Transverse colon (tissue), 4 donors: Measurements from ENCODE around the gene C1orf21. TPM values are rescaled to one million over a fixed set of nuclear protein-coding genes. Genes with fewer than 3 reads are reported as not detected.
A peak's percentile ranks its signal among the peaks of the same experiment; 100 is the strongest.

Experiments used
- DNase-seq: peaks from one replicate; pipeline ENCODE4 v3.0.0-alpha.2; 2019
- H3K27ac ChIP-seq, 4 donors: fragments of 200-600 bp; sonication (generic); 2 replicates each; pipeline ENCODE4 v1.5.1; 2016 to 2018; ENCODE audit warnings: inconsistent platforms in 4 of 4
- H3K27me3 ChIP-seq: fragments of 200-600 bp; sonication (generic); 2 replicates; pipeline ENCODE4 v1.5.1; 2017; ENCODE audit warnings: inconsistent platforms
- H3K36me3 ChIP-seq, 4 donors: fragments of 200-600 bp; sonication (generic); 2 replicates each; pipeline ENCODE4 v1.5.1; 2017 to 2019; ENCODE audit warnings: inconsistent platforms in 4 of 4
- H3K4me1 ChIP-seq, 4 donors: fragments of 200-600 bp; sonication (generic); 2 replicates each; pipeline ENCODE4 v1.5.1; 2017 to 2020; ENCODE audit warnings: inconsistent platforms in 4 of 4
- H3K4me3 ChIP-seq, 4 donors: fragments of 200-600 bp; sonication (generic); 1 replicate in 1 of 4; 2 replicates in 3 of 4; pipeline versions ENCODE4 v1.5.1 to v1.6.1; 2017 to 2019; ENCODE audit warnings: inconsistent platforms in 4 of 4
- H3K9me3 ChIP-seq, 2 donors: fragments of 200-600 bp; sonication (generic); 2 replicates each; pipeline ENCODE4 v1.5.1; 2017 to 2019; ENCODE audit warnings: inconsistent platforms in 2 of 2
- CTCF ChIP-seq, 5 experiments: fragments of 200-600 bp in 3 of 5; fragments of 450-650 bp in 2 of 5; sonication (generic) in 3 of 5; IDR thresholded peaks; 1 replicate in 2 of 5; 2 replicates in 3 of 5; pipeline ENCODE4 v1.5.1; 2016 to 2017; ENCODE audit warnings: antibody characterized with exemption in 5 of 5, inconsistent platforms in 3 of 5, mild to moderate bottlenecking in 2 of 5, moderate library complexity in 1 of 5
- EP300 ChIP-seq: sonication (generic); formaldehyde crosslinking; IDR thresholded peaks from one replicate; pipeline ENCODE4 v1.6.1; 2017; ENCODE audit warnings: antibody characterized with exemption, low read depth
- POLR2A ChIP-seq: fragments of 450-650 bp; IDR thresholded peaks from one replicate; pipeline ENCODE4 v1.6.1; 2016; ENCODE audit warnings: antibody characterized with exemption, mild to moderate bottlenecking, moderate library complexity
- POLR2AphosphoS5 ChIP-seq, 3 donors: sonication (generic); formaldehyde crosslinking; IDR thresholded peaks; one replicate each; pipeline ENCODE4 v1.6.1; 2016; ENCODE audit warnings: antibody characterized with exemption in 3 of 3
- WGBS, 2 donors: methylation state at CpG; one replicate each; pipeline ENCODE4 v1.1.5; 2018; ENCODE audit warnings: low coverage in 1 of 2; 5-methylcytosine and 5-hydroxymethylcytosine counted together
- in situ Hi-C, 4 donors: fragments of 200-750 bp; cut with MboI; loops; one replicate each; pipeline versions ENCODE4 v1.15.0 to v1.15.1; 2017; ENCODE audit warnings: low sequenced_read_pairs in 3 of 4, low pct_ligation_motif_present in 1 of 4, low pct_unique_long_range_greater_than_20kb in 1 of 4
- intact Hi-C: fragments of 100-400 bp; cut with DNase I; formaldehyde crosslinking; loops from one replicate; pipeline ENCODE4 v1.15.1; 2023; ENCODE audit warnings: low total_unique reads
- total RNA-seq, 4 donors: library from RNA; depleted of rRNA; stranded (reverse); fragments of >200 nt; gene quantifications; one replicate each; pipeline ENCODE4 v1.1.0, GENCODE V29; 2016

C1orf21 gene
- total RNA-seq, 4 donors from 2014 or later, result 38.4 to 70.0 (median 62.4) TPM

- no peaks in the 10 kb centered on the region for H3K36me3 ChIP-seq
- in situ Hi-C loops (loop anchor here in 2 of 4 donors (25.0 kb wide), 2 partner anchors 183 to 283 kb away; no protein-coding TSS in a partner anchor), intact Hi-C loops (no loop called here)
- no peak for TF ChIP-seq EP300
- TF ChIP-seq CTCF (IDR thresholded peaks at IDR 0.05), result no peak
- TF ChIP-seq POLR2AphosphoS5 (IDR thresholded peaks at IDR 0.05), result no peak
- TF ChIP-seq POLR2A, result no peak
- no peak overlapping the region for H3K27ac ChIP-seq
- no peaks in the 10 kb centered on the region for H3K9me3 ChIP-seq
- DNase-seq, result no peak
- 30 to 64% methylated on average over 2 to 6 of the region's 6 CpGs for WGBS, 2 donors
- no peak overlapping the region for H3K4me3 ChIP-seq
- H3K4me1 ChIP-seq, result no peaks in the 10 kb centered on the region
- H3K27me3 ChIP-seq, result no peaks in the 10 kb centered on the region
Observed at GRCh38 chr1:184379111-184379752, 7.6 kb upstream of the C1orf21 start.

- in situ Hi-C loops (loop anchor here in 2 of 4 donors (25.0 kb wide), 2 partner anchors 182 to 282 kb away; no protein-coding TSS in a partner anchor), intact Hi-C loops (loop anchor here (10.0 kb wide), 1 partner anchor 184 kb away; no protein-coding TSS in a partner anchor)
- H3K4me3 ChIP-seq, result no peak overlapping the region
- H3K9me3 ChIP-seq, result no peaks in the 10 kb centered on the region
- H3K27ac ChIP-seq, result no peak overlapping the region
- no peaks in the 10 kb centered on the region for H3K27me3 ChIP-seq
- H3K4me1 ChIP-seq, result no peaks in the 10 kb centered on the region
- no peak for DNase-seq
- no peaks in the 10 kb centered on the region for H3K36me3 ChIP-seq
- 40 to 46% methylated on average over 1 of the region's 1 CpG for WGBS, 2 donors
- TF ChIP-seq POLR2AphosphoS5 (IDR thresholded peaks at IDR 0.05) (no peak), CTCF (IDR thresholded peaks at IDR 0.05) (no peak), EP300 (no peak)
Observed at GRCh38 chr1:184380468-184380867, 6.4 kb upstream of the C1orf21 start.

GRCh38 chr1:184383772-184384323 is 3.0 kb upstream of the C1orf21 start:
- Histone ChIP-seq H3K4me1 (peaks cover 3 to 11% (median 6%) of the 10 kb centered on the region in 4 donors), H3K4me3 (no peak overlapping the region), H3K27ac (no peak overlapping the region), H3K9me3 (no peaks in the 10 kb centered on the region), H3K27me3 (no peaks in the 10 kb centered on the region), H3K36me3 (no peaks in the 10 kb centered on the region)
- WGBS, 2 donors, result 72 to 80% methylated on average over 3 of the region's 3 CpGs
- TF ChIP-seq EP300, result no peak
- TF ChIP-seq CTCF (IDR thresholded peaks at IDR 0.05), result no peak
- no peak for TF ChIP-seq POLR2A
- no peak for TF ChIP-seq POLR2AphosphoS5 (IDR thresholded peaks at IDR 0.05)
- intact Hi-C loops (loop anchor here (2.0 to 10.0 kb wide), 2 partner anchors 65 to 181 kb away; no protein-coding TSS in a partner anchor), in situ Hi-C loops (loop anchor here in 2 of 4 donors (25.0 kb wide), 2 partner anchors 178 to 278 kb away; no protein-coding TSS in a partner anchor)
- DNase-seq, result no peak

GRCh38 chr1:184385865-184386311 is 941 bp upstream of the C1orf21 start:
- in situ Hi-C loops, result loop anchor here in 2 of 4 donors (25.0 kb wide), 2 partner anchors 176 to 276 kb away; no protein-coding TSS in a partner anchor
- TF ChIP-seq POLR2A, result no peak
- no peak for TF ChIP-seq POLR2AphosphoS5 (IDR thresholded peaks at IDR 0.05)
- no peak for TF ChIP-seq EP300
- no peak for TF ChIP-seq CTCF (IDR thresholded peaks at IDR 0.05)
- Histone ChIP-seq H3K36me3 (no peaks in the 10 kb centered on the region), H3K27ac (peak overlapping the region; percentile 86 to 94 (median 90)), H3K4me3 (peak overlapping the region; percentile 67 to 93 (median 84)), H3K4me1 (peaks cover 3 to 27% (median 11%) of the 10 kb centered on the region in 4 donors), H3K27me3 (no peaks in the 10 kb centered on the region), H3K9me3 (no peaks in the 10 kb centered on the region)
- 42 to 60% methylated on average over 4 to 17 of the region's 17 CpGs for WGBS, 2 donors
- intact Hi-C loops, result loop anchor here (5.0 to 10.0 kb wide), 2 partner anchors 179 to 276 kb away; no protein-coding TSS in a partner anchor
- no peak for DNase-seq
